NOMO-1 treated with DMSO at 0.1 percent for 48 hours (cell line): Measurements from ENCODE around the gene WDR27.

ENCODE experiments used
- DNase-seq: peaks from one replicate; lab custom pipeline; 2025; ENCODE audit not compliant: unreplicated experiment; lab: John Stamatoyannopoulos, UW

Gene WDR27

GRCh38 chr6:169641461-169642085, 60.3 kb downstream of the WDR27 start:
- no peak for DNase-seq

- no peak for DNase-seq
These were observed 60.8 kb downstream of the WDR27 start for GRCh38 chr6:169640983-169641382.

DNA sequence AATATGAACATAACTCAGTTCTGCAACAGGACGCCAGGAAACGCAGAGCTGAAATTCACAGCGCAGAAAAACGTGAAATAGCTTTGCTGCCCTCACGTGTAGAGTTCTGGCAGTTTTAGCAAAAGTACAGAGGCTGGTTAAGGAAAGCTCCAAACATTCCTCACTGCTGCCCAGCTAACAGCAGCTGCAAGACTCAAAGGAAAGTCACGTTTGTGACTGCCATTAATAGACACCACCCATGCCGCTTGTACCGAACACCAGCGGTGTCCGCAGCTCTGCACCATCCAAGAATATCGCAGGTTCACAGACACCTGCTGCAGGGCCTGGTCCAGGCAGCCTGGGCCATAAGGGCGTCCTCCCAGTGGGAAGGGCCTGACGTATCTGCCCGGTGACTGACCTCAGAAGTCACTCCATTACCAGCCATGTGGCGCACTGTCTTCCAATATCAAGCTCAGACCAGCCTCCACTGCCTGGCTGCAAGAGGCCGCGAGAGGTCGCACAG, 61.4 kb downstream of the WDR27 start:
- DNase-seq = no peak

GRCh38 chr6:169639653-169640278, 62.1 kb downstream of the WDR27 start:
- DNase-seq = no peak

DNA sequence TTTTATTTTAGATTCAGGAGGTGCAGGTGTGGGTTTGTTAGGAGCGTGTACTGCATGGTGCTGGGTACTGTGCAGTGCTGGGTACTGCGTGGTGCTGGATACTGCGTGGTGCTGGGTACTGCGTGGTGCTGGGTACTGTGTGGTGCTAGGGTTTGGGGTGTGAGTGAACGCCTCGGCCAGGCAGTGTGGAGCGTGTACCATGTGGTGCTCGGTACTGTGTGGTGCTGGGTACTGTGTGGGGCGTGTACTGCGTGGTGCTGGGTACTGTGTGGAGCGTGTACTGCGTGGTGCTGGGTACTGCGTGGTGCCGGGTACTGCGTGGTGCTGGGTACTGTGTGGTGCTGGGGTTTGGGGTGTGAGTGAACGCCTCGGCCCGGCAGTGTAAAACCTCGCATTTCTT, 62.9 kb downstream of the WDR27 start:
- DNase-seq = no peak

- no peak for DNase-seq
These were observed 63.4 kb downstream of the WDR27 start for GRCh38 chr6:169638388-169638787.

DNA sequence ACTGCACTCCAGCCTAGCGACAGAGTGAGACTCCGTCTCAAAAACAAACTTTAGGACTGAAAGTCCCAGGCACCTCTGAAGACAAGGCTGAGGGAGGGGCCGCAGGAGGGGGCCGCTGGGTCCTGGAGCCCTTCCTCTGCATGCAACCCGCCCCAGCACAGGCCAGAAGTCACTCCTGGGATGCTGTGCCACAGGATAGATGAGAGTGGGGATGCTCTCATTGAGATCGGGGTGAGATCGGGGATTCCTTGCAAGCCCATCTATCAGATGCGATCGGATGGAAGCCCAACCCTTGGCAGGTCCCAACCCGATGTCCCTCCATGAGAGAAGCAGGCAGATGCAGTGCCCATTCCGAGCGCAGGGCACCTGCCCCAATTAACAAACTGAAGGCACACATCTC, 66.5 kb downstream of the WDR27 start:
- no peak for DNase-seq

DNA sequence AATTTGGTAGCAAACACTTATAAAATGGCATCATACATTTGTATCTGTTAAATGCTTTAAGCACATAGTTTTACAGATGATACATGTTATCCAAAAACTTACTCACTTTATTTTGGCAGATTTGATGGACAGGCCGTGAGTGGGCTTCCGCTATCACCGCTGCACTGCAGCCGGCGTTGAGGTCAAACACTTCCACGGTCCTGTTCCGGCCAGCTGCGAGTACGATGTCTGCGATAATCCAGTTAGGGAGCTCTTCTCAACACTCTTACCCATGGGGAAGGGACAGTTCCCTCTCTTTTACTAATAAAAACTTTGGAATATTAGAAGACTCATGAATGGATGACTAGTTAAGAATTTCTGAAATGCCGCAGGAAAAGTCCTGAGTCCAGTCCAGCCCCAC, 69.0 kb downstream of the WDR27 start:
- DNase-seq = no peak

- DNase-seq = no peak
These were observed 72.6 kb downstream of the WDR27 start for GRCh38 chr6:169629256-169629655.

DNA sequence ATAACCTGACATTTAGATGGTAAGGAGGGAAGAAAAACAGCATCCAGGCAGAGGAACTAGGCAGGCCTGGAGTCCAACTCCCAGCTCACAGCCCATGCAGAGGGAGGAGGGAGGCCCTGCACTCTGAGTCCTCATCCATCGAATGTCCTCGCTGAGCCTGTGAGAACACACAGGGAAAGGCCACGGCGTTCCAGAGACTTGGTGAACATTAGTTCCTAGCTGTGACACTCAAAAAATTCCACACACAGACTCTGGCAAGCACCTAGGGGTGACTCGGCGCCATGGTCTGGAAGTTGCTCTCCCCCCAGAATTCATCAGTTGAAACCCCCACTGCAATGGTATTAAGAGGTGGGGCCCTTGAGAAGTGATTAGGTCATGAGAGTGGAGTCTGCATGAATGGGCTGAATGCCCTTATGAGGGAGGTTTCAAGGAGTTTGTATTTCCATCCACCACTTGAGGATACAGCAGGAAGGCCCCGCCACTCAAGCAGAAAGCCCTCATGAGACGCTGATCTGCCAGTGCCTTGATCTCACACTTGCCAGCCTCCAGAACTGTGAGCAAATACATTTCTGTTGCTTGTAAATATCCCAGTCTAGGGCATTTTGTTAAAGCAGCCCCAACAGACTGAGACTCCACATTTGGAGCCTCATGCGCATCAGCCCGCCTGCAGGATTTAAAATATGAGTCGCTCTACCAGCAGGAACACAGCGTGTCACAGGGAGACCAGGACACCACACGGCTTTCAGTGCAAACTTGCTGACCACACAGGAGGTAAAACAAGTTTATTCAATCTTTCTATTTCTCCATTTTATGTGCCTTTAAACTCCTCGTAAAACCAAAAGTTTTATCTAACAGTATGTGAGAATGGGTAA, 73.9 kb downstream of the WDR27 start:
- no peak for DNase-seq

DNA sequence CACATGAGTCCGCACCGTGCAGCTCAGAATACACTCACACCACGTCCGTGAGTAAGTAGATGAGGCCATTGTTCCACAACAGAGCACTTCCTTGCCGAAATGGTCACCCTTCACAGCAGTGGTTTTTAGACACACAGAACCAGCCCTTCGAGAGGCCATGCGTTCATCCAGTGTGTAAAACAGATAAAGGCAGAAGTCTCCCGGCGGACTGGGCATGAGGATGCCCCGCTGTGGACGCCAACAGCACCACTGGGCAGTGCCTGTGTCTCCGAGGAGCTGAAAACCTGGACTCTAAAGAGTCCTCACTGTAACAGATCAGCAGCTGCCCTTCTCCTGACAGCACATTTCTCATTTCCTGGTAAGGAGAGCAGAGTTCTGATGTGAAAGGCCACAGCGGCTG, 75.2 kb downstream of the WDR27 start:
- no peak for DNase-seq

GRCh38 chr6:169626169-169626568, 75.7 kb downstream of the WDR27 start:
- DNase-seq = no peak

- DNase-seq = no peak
These were observed 76.5 kb downstream of the WDR27 start for GRCh38 chr6:169625376-169625775.

- no peak for DNase-seq
These were observed 77.0 kb downstream of the WDR27 start for GRCh38 chr6:169624785-169625184.

DNA sequence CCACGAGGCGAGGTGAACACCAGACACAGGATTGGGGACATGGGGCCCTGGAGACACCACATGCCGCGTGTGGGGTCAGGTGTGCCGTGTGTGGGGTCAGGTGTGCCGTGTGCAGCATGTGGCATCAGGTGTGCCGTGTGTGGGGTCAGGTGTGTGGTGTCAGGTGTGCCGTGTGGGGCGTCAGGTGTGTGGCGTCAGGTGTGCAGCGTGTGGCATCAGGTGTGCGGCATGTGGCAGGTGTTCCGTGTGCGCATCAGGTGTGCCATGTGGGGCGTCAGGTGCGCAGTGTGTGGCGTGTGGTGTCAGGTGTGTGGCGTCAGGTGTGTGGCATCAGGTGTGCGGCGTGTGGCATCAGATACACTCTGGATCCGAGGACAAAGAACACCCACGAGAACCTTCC, 77.9 kb downstream of the WDR27 start:
- no peak for DNase-seq

DNA sequence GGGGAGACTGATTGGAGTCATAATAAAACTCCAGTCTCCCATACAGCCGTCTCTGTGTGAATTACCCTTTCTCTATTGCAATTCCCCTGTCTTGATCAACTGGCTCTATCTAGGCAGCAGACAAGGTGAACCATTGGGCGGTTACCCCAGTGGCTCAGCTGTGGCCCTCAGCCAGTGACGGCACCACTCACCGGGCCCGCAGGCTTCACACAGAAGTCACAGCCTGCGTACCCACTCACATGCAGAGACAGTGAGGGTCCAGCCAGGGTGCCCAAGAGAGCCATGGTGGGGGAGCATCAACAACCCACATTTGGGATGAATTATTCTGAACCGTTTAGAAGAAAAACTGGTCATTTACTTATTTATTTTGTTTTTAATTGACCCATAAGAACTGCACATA, 78.5 kb downstream of the WDR27 start:
- no peak for DNase-seq

GRCh38 chr6:169622618-169623017, 79.2 kb downstream of the WDR27 start:
- DNase-seq = peak; percentile 4

- no peak for DNase-seq
These were observed 80.5 kb downstream of the WDR27 start for GRCh38 chr6:169621311-169621710.

DNA sequence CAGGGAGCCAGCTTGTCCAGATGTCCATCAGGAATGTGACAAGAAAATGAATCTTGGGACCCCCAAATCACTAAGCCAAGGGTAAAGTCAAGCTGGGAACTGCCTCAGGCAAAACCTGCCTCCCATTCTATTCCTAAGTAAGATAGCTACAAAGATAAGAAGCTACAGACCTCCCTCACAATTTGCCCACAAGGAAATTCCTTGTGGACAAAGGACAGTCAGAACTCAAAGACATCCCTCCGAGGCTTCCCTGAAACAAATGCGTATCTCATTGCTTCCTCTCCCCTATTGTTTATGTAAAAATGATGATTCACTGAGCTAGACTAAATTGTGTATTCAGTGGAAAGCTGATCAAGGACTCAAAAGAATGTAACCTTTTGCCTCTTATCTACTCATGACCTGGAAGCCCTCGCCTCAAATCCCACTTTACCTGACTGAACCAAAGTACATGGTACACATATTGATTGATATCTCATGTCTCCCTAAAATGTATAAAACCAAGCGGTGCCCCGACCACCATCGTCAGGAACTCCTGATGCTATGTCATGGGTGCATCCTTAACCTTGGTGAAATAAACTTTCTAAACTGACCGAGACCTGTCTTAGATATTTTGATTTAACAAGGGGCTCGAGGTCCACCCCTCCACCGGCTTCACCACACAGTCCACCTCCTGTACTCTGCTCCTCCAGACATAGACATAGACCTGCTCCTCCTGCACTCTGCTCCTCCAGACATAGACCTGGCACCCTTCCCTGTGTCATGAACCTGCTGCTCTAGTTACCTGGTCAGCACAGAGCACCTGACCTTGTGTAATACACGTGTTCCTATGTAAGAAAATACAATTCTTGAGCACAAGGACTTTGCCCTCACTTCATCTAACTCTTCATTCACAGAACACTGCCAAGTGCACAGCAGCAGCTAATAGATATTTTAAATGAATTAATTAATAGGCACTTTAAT, 81.4 kb downstream of the WDR27 start:
- no peak for DNase-seq

DNA sequence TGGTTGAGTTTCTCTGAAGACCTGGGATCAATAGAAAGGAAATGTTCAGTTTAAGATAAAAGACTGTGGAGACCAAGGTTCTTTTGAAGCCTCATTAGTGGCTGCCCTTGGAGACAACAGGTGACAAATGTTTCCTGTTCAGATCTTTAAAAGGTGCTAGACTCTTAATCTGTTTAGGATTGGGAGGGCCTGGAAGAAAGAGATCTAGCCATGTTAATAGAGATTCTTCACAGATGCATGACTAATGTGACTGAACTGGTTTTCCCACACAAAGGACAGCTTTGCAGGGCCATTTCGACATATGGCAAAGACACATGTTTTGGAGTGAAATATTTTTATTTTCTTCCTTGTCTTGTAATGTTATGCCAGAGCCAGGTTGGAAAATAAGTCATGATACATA, 82.2 kb downstream of the WDR27 start:
- DNase-seq = no peak
